Measurements from ENCODE around the gene LRP2.

Gene LRP2

DNA sequence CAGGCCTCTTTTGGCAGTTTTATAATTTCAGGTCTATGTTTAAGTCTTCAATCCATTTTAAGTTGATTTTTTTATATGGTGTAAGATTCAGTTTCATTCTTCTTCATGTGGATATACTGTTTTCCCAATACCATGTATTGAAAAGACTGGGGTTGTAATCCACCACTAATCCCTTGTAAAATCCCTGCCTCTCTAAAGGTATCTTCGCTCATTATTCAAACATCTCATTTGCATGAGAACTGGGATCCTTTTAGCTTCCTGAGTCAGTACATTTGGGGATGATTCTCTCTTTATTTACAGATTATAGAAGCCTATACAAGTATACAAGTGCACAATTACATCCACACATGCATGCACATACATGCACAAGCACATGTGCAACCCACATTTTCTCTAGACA lies 267.7 kb downstream of the LRP2 start:
- DNase-seq (ENCODE audit: extremely low read depth in 1 of 2, low read depth in 1 of 2), result no peak

GRCh38 chr2:169093535-169093934 lies 268.8 kb downstream of the LRP2 start:
- no peak for DNase-seq (ENCODE audit: extremely low read depth in 1 of 2, low read depth in 1 of 2)

DNA sequence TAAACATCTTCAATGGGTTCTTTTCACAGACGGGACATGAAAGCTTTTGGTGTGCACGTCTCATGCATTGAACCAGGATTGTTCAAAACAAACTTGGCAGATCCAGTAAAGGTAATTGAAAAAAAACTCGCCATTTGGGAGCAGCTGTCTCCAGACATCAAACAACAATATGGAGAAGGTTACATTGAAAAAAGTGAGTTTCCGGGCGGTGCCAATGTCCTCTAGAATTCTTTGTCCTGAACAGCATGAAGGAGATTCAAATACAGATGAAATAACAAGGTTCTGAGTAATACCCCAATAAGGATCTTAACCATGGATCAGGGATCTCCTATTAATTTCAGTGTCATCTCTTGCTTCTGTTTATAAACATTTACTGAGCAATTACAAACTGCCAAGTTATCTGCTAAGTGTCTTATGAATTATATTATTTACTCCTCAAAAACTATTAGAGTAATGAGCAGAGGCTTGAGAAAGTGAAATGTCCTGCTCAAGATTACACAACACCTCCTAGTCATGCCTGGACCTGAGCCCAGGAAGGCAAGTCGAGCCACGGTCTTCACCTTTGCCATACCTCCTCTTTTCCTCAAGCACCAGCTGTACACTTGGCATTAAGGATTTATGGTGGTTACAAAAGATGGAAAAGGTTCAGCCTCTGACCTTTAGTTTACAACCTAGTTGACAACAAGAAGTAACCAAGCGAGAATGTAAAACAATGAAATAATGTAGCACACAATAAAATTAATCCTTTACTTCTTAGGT lies 270.4 kb downstream of the LRP2 start:
- no peak for DNase-seq (ENCODE audit: extremely low read depth in 1 of 2, low read depth in 1 of 2)

DNA sequence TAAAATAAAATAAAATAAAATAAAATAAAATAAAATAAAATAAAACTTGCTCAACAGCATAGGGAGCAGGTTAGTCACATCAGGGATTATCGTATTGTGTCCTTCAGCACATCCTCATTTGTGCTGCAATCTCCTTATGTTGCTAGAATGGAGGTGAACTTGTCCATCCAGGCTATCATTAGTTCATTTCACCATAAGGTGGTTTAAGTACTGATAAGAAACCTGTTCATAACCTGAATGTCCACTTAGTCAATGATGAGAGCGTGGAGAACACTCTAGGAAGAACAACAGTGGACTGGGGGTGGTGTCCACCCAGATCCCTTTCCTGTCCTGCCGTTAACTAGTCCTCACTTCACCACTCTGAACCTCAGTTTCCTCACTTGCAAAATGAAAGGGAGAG lies 271.1 kb downstream of the LRP2 start:
- DNase-seq (ENCODE audit: extremely low read depth in 1 of 2, low read depth in 1 of 2), result no peak

- no peak for DNase-seq (ENCODE audit: extremely low read depth in 1 of 2, low read depth in 1 of 2)
These were observed 272.1 kb downstream of the LRP2 start for GRCh38 chr2:169090133-169090820.

- no peak for DNase-seq (ENCODE audit: extremely low read depth in 1 of 2, low read depth in 1 of 2)
These were observed 273.2 kb downstream of the LRP2 start for GRCh38 chr2:169089182-169089581.

- DNase-seq (ENCODE audit: extremely low read depth in 1 of 2, low read depth in 1 of 2), result no peak
These were observed 274.5 kb downstream of the LRP2 start for GRCh38 chr2:169087757-169088379.

DNA sequence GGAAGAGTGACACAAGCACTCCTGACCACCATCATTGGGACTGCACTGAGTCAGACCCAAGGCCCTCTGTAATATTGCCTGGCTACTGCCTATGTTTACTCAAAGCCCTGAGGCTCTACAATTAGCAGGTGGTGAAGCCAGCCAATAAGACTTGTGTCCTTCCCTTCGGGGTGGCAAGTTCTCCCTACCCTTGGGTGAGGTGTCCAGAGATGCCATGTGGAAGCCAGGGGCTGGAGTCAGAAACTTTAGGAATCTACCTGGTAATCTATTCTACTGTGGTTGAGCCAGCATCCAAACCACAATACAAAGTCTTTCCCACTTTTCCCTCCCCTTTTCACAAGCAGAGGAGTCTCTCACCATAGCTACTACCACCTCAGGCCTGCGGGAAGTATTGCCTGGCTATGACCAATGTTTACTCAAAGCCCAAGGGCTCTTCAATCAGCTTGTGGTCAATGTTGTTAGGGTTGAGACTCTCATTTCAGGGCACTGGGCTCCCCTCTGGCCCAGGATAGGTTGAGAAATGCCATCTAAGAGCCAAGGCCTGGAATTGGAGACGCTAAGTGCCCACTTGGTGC lies 275.4 kb downstream of the LRP2 start:
- no peak for DNase-seq (ENCODE audit: extremely low read depth in 1 of 2, low read depth in 1 of 2)

- no peak for DNase-seq (ENCODE audit: extremely low read depth in 1 of 2, low read depth in 1 of 2)
These were observed 279.3 kb downstream of the LRP2 start for GRCh38 chr2:169082995-169083394.

DNA sequence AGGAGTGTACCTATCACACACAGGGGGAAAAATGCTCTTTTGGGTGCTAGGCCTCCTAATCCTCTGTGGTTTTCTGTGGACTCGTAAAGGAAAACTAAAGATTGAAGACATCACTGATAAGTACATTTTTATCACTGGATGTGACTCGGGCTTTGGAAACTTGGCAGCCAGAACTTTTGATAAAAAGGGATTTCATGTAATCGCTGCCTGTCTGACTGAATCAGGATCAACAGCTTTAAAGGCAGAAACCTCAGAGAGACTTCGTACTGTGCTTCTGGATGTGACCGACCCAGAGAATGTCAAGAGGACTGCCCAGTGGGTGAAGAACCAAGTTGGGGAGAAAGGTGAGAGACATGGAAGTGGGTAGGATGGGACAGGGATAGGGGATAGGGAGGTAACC lies 280.8 kb downstream of the LRP2 start:
- no peak for DNase-seq (ENCODE audit: extremely low read depth in 1 of 2, low read depth in 1 of 2)

DNA sequence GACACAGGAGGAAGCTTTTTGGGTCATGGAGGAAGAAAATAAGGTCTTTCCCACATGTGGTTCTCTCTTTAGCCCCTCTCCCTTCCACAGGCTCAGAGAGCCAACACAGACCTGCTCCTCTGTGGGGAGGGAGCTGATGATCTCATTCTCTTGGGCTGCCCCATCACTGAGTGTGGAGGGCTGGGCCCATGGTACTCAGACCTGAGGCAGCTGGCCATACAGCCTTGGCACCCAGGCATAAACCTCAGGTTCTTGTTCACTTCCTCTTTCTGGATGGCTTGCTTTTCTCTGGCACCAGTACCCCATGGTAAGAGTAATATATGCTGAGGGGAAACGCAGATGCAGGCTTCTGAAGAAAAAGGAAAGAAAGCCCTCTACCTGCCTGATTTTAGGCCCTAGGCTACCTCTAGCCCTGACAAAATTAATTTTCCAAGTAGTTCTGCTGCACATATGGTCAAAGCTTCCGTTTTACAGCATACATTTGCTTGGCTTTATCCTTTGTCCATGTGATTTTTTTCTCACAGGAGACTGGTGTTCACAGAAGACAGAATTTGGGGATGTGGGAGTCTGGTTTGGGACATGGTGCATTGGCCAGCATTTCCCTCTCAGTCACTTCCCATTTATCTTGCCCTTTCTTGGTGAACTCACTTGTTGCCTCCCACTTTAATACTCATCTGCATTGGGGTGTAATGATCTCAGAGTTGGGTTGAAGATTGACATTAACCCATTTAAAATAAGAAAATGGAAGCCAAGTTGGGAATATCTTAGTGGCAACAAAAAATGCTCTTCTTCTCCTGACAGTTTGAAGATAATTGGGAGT lies 281.9 kb downstream of the LRP2 start:
- no peak for DNase-seq (ENCODE audit: extremely low read depth in 1 of 2, low read depth in 1 of 2)

DNA sequence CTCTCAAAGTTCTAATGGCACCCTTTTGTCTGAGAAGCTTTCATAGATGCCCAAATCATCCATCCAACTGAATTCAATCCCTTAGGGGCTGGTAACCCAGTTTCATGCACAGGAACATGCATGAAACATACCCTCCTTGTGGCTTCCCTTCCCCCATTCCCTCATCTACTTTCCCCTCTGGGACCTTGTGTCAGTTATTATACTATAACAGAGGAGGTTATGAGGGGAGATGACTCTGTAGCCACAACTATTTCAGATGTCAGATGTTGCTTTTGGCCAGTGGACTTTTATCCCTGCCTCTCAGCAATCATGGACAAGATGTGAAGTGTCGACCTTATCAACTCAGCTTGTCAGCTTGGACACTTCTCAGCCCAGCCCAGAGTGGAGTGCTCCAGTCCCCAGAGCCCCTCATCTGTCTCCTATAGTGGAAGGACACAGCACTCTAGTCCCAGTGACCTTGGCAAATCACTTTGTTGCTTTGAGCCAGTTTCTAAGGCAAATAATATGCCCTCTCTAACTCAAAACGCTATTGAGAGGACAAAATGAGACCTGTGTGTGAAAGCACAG lies 284.6 kb downstream of the LRP2 start:
- no peak for DNase-seq (ENCODE audit: extremely low read depth in 1 of 2, low read depth in 1 of 2)

Data from stimulated activated CD8-positive, alpha-beta memory T cell treated with anti-CD3 and anti-CD28 coated beads, Interleukin-7, amount 100 ng/mL, for 48 hours (primary cell).